Measurements from ENCODE around the gene WDR5.

Gene WDR5

DNA sequence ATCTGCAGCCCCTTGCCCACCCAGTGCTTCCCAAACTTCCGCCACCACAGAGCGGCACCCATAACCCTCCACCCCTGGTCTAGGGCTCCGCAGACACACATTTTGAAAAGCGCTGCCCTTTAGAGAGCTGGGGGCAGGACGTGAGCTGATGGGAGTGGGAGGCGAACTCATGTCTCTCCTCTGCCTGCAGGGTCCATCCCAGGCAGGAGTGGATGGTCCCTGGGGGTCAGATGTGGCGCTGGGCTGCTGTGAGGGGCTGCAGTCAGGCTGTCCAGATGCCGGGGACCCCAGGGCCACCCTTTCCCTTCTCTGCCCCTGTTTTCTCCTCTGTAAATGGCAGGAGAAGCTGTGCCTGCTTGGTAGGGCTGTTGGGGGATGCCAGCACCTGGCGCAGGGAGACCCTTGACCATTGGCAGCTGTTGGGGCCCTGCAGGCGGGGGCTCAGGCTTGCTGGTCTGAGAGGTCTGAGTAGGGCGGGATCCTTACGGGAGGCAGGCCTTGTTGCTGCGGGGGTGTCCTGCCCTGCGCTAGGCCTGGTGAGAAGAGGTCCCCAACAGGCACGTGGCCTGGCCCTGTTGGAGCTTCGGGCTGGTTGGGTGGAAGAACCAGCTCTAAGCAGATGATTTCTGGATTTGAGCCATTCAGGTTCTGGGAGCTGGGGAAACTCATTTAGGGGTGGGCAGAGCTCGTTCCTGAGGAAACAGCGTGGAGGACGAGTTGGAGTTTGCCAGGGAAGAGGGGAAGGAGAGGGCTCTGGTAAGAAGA, 38.8 kb downstream of the WDR5 start:
- DNase-seq, result no peak

DNA sequence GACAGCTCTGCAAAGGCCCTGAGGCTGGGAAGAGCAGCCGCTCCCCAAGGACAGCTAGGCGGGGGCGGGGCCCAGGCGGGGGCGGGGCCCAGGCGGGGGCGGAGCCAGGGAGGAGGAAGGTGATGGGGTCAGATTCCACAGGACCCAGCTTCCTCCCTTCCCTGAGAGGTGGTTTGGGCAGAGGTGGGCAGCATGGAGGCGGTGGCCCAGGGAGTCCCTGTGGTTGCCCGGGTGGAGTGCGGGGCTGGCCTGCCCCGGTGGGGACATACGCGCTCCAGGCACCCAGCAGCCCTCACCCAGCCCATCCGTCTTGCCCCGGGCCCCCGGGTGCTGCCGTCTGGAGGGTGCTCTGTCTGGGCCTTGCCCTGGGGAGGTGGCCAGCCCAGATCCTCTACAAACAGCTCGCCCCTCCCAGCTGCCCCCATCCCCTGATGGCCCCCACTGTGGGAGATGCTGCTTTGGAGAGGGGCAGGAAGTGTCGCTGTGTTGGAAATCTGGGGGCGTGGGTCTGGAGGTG, 39.5 kb downstream of the WDR5 start:
- DNase-seq, result no peak

DNA sequence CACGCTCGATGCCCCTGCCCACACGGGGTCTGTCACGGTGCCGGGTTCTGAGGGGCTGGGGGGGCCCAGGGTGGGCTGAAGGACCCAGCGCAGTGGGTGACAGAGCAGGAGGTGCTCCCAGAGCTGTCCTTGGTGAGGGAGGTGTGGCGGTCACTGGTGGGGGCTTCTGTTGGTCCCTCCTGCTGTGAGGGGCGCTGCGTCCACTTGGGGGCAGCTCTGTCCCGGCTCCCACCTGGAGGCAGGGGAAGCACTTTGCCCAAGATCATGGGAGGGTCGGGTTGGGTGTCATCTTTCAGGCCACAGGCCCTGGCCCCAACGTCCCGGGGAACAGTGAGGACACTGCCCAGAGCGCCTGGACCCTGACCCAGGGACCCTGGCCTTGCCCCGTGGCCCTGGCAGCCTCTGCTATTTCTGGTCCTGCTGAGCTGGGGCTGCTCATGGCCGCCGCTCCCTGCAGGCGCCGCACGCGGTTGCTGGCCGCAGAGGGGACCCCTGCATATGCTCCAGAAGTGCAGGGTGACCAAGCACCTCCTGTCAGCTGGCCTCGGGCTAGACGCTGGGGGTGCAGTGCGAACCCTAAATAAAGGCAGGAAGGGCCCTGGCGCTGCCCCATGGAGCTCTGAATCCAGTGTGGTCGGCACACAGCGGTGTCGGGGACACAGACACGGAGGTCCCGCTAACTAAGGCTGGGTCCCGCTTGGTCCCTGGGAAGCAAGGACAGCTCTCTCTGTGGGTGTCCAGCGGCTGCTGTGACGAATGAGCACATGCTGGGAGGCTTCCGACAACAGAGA, 40.1 kb downstream of the WDR5 start:
- DNase-seq, result no peak

GRCh38 chr9:134176599-134176968, 40.7 kb downstream of the WDR5 start:
- DNase-seq, result no peak

DNA sequence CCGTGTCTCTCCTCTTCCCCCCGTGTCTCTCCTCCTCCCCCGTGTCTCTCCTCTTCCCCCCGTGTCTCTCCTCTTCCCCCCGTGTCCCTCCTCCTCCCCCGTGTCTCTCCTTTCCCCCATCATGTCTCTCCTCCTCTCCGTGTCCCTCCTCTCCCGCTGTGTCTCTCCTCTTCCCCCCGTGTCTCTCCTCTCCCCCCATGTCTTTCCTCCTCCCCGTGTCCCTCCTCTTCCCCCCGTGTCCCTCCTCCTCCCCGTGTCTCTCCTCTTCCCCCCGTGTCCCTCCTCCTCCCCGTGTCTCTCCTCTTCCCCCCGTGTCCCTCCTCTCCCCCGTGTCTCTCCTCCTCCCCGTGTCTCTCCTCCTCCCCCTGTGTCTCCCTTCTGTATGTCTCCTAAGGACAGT, 41.3 kb downstream of the WDR5 start:
- no peak for DNase-seq

GRCh38 chr9:134177624-134178393, 41.9 kb downstream of the WDR5 start:
- DNase-seq, result peak; percentile 26

DNA sequence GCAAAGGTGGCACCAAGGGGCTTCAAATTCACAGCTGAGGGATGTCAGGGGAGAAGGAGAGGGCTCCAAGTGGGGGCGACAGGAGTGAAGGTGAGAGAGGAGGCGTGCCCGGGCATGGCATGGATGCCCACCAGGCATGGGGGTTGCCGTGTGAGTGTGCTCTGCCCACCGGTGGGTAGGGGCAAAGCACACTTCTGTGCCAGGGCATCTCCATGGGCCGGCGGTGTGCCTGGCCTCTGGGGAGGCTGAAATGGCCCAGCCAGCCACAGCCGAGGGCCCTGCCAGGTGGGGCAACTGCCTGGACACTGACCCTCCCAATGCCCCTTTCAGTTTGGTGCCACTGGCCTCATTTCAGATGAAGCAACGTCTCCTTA, 42.5 kb downstream of the WDR5 start:
- peak; percentile 21 for DNase-seq

DNA sequence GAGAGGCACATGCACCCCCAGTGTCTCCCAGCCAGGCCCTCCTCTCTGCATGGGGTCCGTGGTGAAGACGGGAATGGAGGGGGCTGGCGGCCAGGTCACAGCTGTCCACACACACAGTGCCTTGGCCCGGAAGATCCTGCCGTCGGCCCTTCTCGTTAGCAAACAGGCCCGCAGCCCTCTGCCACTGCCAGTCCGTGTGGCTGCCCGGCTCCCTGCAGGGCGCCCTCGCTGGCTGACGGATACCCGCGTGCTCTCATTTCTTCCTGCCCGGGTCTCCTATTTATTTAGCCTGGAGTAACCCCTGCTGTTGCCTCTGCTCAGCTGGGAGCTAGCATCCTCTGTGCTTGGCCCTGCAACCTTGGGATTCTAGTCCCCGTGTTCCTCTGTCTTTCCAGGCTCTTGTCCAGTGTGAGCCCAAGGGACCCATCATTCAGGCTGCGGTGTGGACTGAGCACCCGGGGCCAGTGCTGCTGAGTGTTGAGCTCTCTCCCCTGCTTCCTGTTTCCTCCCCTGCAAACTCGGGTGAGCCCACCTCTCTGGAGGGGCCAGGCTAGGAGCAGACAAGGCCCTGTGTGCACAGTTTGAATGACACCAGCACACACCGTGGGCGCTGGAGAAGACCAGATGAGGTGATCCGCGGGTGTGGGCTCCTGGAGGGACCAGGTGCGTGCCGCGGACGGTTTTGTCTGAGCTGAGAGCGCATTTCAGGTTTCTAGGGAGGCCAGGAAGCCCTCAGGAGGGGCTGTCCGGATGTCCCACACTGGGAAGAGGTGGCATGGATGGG, 43.1 kb downstream of the WDR5 start:
- peak; percentile 11 for DNase-seq

DNA sequence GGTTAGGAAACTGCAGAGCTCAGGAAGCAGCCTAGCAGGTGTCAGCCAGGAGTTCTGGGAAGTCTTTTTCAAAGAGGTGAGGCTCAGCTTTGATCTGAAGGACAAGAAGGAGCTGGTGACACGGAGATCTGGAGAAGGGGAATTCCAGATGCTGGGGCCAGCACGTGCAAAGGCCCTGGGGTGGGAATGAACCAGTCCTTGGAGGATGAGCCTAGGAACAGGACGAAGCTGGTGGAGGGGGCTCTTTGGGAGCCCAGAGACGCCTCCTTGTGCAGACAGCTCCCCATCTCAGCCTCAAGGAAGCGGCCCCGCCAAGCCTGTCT, 43.7 kb downstream of the WDR5 start:
- DNase-seq, result peak; percentile 19

DNA sequence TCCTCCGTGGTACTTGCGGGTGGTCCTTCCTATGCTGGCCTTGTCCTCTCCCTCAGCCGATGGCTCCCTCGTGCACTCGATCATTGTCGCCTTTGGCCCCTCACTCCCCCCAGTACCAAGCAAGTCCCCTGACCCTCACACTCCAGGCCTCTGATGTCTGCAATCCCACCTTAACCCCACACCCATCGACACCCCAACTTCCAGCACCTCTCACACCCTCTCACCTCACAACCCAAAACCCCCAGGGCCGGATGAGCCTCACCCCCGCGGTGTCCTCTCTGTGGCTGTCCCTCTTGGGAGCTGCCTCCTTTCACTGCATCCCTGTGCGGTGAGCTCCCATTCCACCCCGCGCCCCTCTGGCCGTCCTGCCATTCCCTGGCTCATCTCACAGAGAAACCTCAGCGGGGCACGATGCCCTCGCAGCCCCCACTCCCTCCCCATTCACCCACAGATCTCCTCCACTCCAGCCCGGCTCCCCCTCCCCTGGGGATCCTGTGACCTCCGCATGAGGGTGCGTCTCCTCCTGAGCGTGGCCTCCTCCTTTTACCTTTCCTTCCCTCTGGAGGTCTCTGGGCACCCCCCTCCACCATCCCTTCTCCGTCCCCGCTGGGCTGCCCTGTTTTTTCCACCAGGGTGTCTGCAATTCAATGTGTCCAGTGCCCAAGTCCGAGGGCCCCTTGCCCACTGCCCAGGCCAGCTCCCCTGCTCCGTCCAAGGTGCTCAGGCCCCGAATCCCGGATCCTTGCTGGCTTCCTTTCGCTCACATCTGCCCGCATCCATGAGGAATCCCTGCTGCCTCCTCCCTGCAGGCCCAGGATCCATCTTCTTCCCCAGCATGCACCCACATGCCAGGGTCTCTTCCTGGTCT, 44.3 kb downstream of the WDR5 start:
- DNase-seq, result peak; percentile 30

DNA sequence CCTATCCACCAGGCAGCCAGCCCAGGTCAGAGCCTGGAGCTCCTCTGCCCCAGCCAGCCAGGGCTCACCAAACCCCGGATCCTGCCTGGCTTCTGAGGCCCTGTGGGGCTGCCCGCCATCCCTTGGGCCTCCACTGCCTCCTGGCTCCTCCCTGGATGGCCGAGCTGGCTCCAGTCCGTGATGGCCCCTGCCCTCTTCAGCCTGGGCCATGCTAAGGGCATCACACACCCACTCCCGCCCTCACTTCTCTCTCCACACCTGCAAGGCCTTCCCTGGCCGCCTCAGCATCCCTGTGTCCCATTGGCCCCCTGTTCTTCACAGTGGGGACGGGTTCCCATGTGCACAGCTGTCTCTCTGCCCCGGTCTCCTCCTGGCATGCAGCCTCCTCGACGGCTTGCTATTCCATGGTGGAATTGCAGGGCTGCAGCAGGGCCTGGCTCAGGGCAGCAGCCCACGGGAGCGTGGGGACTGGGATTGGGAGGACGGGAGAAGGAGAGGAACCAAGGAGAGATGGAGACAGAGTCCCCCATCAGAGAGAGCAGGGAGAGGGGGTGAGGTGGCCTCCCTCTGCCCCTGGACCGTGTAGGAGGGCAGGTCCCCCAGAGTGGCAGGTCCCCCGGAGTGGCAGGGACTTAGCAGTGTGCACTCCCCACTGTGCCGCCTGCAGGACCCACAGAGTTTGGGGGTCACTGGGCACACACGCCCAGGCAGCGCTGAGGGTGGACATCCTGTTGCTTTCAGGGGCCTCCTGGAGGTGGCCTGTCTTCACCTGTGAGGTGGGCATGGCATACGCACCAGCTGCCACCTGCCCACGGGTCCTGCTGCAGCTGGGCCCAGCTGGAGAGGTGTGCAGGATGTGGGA, 45.1 kb downstream of the WDR5 start:
- DNase-seq, result peak; percentile 23

GRCh38 chr9:134181648-134182034, 45.8 kb downstream of the WDR5 start:
- peak; percentile 26 for DNase-seq

DNA sequence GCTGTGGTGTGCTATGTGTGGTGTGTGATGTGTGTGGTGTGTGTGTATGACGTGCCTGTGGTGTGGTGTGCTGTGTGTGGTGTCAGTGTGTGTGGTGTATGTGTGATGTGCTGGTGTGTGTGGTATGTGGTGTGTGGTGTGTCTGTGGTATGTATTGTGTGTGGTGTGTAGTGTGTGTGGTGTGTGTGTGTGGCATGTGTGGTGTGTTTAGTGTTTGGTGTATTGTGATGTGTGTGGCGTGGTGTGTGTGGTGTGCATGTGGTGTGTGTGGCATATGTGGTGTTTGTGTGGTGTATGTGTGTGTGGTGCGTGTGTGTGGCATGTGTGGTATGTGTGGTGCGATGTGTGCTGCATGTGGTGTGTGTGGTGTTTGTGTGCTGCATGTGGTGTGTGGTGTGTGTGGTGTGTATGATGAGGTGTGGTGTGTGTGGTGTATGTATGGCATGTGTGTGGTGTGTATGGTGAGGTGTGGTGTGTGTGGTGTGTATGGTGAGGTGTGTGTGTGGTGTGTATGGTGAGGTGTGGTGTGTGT, 46.7 kb downstream of the WDR5 start:
- no peak for DNase-seq

DNA sequence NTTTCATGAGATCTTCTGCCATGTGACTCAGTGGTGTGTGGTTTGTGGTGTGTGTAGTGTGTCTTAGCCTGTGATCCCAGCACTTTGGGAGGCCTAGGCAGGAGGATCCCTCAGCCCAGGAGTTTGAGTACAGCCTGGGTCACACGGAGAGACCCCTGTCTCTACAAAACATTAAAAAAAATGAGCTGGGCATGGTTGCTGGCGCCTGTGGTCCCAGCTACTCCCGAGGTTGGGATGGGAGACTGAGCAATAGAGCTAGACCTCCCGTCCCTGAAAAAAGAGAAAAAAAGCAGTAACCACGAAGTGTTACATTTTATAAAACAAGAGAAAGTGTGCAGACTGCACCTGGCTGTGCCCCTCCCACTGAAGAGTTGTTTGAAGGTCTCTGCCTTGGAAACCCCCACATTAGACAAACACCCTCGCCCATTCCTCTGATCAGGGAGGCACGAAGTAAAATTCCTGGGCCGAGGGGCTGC, 49.7 kb downstream of the WDR5 start:
- peak; percentile 28 for DNase-seq

GRCh38 chr9:134186471-134187109, 50.7 kb downstream of the WDR5 start:
- no peak for DNase-seq

DNA sequence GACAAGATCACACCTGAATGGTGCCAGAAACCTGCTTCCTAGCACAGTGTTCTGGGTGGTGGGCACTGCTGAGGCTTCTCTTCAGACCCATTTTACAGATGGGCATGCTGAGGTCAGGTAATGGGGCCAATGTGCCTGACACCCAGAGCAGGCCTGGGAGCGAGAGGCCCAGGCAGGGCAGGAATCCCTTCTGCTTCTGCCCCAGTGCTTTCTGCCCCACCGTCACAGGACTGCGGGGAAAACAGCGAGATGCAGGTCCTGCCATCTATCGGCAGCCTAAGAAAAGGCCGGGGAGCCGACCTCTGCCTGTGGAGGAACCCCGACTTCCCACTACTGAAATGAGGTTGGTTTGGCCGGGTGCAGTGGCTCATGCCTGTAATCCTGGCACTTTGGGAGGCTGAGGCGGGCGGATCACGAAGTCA, 51.2 kb downstream of the WDR5 start:
- no peak for DNase-seq

GRCh38 chr9:134187891-134188385, 52.1 kb downstream of the WDR5 start:
- no peak for DNase-seq

- no peak for DNase-seq
Measured at GRCh38 chr9:134188386-134189144, 52.7 kb downstream of the WDR5 start.

- no peak for DNase-seq
Measured at GRCh38 chr9:134189145-134189469, 53.2 kb downstream of the WDR5 start.
